NT2/D1 (cell line): ENCODE results near the gene TGFB1I1.

ENCODE experiments used
- DNase-seq: peaks from one replicate; pipeline ENCODE4 v3.0.0-alpha.2; 2011; ENCODE audit warnings: low read depth, low spot score
- H3K27me3 ChIP-seq: 2 replicates; pipeline ENCODE4 v1.6.0; 2011; ENCODE audit warnings: mild to moderate bottlenecking; ENCODE audit not compliant: insufficient read length, insufficient read depth
- H3K36me3 ChIP-seq: 2 replicates; pipeline ENCODE4 v1.6.1; 2011; ENCODE audit warnings: mild to moderate bottlenecking, low read length, mixed read lengths; ENCODE audit not compliant: insufficient read depth, insufficient read length
- H3K4me1 ChIP-seq: 2 replicates; pipeline ENCODE4 v1.5.1; 2011; ENCODE audit not compliant: insufficient read depth, insufficient read length
- H3K4me3 ChIP-seq: 2 replicates; pipeline ENCODE4 v1.5.1; 2011; ENCODE audit warnings: low read depth; ENCODE audit not compliant: insufficient read length
- H3K9ac ChIP-seq: 2 replicates; pipeline ENCODE4 v1.6.0; 2011; ENCODE audit warnings: low read depth; ENCODE audit not compliant: insufficient read length
- H3K9me3 ChIP-seq: 2 replicates; pipeline ENCODE4 v1.5.1; 2011; ENCODE audit warnings: mild to moderate bottlenecking, low read length; ENCODE audit not compliant: insufficient read depth
- SUZ12 ChIP-seq: IDR thresholded peaks from 2 replicates; pipeline ENCODE4 v1.6.1; 2011; ENCODE audit not compliant: insufficient read length, insufficient read depth; ENCODE audit errors: extremely low read depth
- YY1 ChIP-seq: IDR thresholded peaks from 2 replicates; pipeline ENCODE4 v1.6.1; 2011; ENCODE audit not compliant: insufficient read length, insufficient read depth
- ZNF274 ChIP-seq: IDR thresholded peaks from 2 replicates; pipeline ENCODE4 v1.6.1; 2011; ENCODE audit warnings: mild to moderate bottlenecking, low read depth, low read length

The TGFB1I1 gene

GRCh38 chr16:31487720-31488467 is 15.9 kb downstream of the TGFB1I1 start:
- Histone ChIP-seq H3K27me3 (peaks cover 40% of the 10 kb centered on the region), H3K9ac (peak overlapping the region; percentile 74), H3K9me3 (no peaks in the 10 kb centered on the region), H3K4me3 (peak overlapping the region; percentile 72), H3K4me1 (peaks cover 11% of the 10 kb centered on the region), H3K36me3 (peaks cover 34% of the 10 kb centered on the region)
- TF ChIP-seq ZNF274 = no peak
- no peak for TF ChIP-seq YY1
- no peak for TF ChIP-seq SUZ12
- DNase-seq = no peak

GRCh38 chr16:31488468-31489297 is 16.7 kb downstream of the TGFB1I1 start:
- Histone ChIP-seq H3K9ac (no peak overlapping the region), H3K4me3 (no peak overlapping the region), H3K36me3 (peaks cover 42% of the 10 kb centered on the region), H3K27me3 (peaks cover 36% of the 10 kb centered on the region), H3K4me1 (peaks cover 11% of the 10 kb centered on the region), H3K9me3 (no peaks in the 10 kb centered on the region)
- TF ChIP-seq SUZ12 (no peak), YY1 (no peak), ZNF274 (no peak)
- no peak for DNase-seq

GRCh38 chr16:31489298-31489564 is 17.3 kb downstream of the TGFB1I1 start:
- Histone ChIP-seq H3K9ac (no peak overlapping the region), H3K4me1 (peaks cover 11% of the 10 kb centered on the region), H3K36me3 (peaks cover 44% of the 10 kb centered on the region), H3K4me3 (no peak overlapping the region), H3K9me3 (no peaks in the 10 kb centered on the region), H3K27me3 (peaks cover 36% of the 10 kb centered on the region)
- TF ChIP-seq ZNF274 = no peak
- TF ChIP-seq SUZ12 = no peak
- no peak for TF ChIP-seq YY1
- no peak for DNase-seq

DNA sequence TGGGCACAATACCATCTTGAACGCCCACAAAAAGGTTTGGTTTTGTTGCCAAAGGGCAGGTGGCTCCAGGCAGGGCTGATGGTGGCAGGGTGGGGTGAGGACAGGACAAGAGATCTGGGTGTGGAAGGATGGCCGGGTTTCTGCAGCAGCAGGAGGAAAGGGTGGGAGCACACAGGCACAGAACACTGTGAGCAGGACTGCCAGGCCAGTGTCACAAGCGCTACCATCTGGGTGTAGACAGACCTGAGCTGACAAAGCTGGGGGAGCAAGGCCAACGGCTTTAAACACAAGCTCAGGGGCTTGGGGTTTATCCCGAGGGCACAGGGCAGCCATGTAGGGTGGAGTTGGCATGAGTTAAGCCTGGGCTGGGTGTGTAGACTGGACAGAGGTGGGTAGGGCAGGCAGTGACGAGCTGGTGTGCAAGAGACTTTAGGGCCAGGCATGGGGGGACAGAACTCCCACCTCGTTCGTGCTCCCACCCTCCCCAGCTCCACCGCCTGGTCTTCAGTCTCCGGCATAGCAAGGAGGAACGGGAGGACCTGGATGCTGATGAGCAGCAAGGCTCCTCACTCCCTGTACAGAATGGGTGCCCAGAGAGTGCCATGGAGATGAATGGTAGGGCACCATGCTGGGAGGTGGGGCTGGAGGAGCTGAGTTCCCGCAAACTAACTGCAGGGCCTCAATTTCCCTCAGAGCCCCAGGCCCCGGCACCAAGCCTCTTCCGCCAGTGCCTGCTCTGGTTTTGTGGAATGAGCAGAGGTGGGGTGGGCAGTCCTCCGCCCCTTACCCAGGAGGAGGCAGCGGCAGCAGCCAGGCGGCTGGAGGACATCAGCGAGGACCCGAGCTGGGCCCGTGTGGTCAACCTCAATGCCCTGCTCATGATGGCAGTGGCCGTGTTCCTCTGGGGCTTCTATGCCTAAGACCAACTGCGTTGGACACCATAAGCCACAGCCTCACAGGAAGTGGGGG is 17.9 kb downstream of the TGFB1I1 start:
- H3K27me3 ChIP-seq = peaks cover 32% of the 10 kb centered on the region
- no peaks in the 10 kb centered on the region for H3K9me3 ChIP-seq
- H3K4me1 ChIP-seq = peaks cover 7% of the 10 kb centered on the region
- no peak for DNase-seq
- H3K4me3 ChIP-seq = no peak overlapping the region
- H3K36me3 ChIP-seq = peaks cover 44% of the 10 kb centered on the region
- H3K9ac ChIP-seq = no peak overlapping the region
- no peak for TF ChIP-seq SUZ12
- no peak for TF ChIP-seq YY1
- no peak for TF ChIP-seq ZNF274

GRCh38 chr16:31491778-31492418 is 19.9 kb downstream of the TGFB1I1 start:
- TF ChIP-seq SUZ12 = no peak
- no peak for TF ChIP-seq ZNF274
- no peak for TF ChIP-seq YY1
- peaks cover 7% of the 10 kb centered on the region for H3K4me1 ChIP-seq
- H3K4me3 ChIP-seq = no peak overlapping the region
- H3K27me3 ChIP-seq = peaks cover 12% of the 10 kb centered on the region
- H3K9me3 ChIP-seq = no peaks in the 10 kb centered on the region
- H3K9ac ChIP-seq = no peak overlapping the region
- H3K36me3 ChIP-seq = peaks cover 61% of the 10 kb centered on the region
- DNase-seq = no peak

DNA sequence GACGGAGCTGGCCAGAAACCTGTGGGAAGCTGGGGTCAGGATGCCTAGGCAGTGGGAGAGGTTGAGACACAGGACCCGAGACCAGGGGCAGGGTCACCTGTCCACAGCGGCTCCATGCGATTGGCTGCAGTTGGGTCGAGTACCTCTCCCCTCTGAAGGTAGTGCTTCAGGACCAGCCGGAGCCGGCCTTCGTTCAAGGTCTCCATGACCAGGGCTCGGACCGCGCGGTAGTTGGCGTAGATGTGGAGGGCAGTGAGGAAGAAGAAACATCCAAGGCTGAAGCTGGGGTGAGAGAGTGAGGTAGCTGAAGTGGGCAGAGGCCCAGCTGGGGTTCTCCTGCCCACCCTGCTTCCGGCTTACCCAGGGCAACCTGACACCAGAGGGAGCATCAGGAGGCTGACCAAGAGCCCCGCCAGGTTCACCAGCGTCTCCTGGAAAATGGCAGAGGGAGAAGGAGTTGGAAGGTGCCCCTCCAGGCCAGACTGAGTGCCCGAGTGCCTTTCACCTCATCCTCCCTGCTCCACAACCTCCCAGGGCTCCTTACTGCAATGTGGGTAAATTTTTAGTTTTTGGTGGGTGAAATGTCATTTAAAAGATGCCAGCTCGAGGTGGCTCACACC is 21.7 kb downstream of the TGFB1I1 start:
- Histone ChIP-seq H3K4me1 (no peaks in the 10 kb centered on the region), H3K27me3 (no peaks in the 10 kb centered on the region), H3K9ac (no peak overlapping the region), H3K36me3 (peaks cover 78% of the 10 kb centered on the region), H3K4me3 (no peak overlapping the region), H3K9me3 (no peaks in the 10 kb centered on the region)
- no peak for DNase-seq
- TF ChIP-seq SUZ12 = no peak
- TF ChIP-seq ZNF274 = no peak
- no peak for TF ChIP-seq YY1
